ENCODE data around the gene PPP6R3.

The PPP6R3 gene, protein sequence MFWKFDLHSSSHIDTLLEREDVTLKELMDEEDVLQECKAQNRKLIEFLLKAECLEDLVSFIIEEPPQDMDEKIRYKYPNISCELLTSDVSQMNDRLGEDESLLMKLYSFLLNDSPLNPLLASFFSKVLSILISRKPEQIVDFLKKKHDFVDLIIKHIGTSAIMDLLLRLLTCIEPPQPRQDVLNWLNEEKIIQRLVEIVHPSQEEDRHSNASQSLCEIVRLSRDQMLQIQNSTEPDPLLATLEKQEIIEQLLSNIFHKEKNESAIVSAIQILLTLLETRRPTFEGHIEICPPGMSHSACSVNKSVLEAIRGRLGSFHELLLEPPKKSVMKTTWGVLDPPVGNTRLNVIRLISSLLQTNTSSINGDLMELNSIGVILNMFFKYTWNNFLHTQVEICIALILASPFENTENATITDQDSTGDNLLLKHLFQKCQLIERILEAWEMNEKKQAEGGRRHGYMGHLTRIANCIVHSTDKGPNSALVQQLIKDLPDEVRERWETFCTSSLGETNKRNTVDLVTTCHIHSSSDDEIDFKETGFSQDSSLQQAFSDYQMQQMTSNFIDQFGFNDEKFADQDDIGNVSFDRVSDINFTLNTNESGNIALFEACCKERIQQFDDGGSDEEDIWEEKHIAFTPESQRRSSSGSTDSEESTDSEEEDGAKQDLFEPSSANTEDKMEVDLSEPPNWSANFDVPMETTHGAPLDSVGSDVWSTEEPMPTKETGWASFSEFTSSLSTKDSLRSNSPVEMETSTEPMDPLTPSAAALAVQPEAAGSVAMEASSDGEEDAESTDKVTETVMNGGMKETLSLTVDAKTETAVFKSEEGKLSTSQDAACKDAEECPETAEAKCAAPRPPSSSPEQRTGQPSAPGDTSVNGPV

DNA sequence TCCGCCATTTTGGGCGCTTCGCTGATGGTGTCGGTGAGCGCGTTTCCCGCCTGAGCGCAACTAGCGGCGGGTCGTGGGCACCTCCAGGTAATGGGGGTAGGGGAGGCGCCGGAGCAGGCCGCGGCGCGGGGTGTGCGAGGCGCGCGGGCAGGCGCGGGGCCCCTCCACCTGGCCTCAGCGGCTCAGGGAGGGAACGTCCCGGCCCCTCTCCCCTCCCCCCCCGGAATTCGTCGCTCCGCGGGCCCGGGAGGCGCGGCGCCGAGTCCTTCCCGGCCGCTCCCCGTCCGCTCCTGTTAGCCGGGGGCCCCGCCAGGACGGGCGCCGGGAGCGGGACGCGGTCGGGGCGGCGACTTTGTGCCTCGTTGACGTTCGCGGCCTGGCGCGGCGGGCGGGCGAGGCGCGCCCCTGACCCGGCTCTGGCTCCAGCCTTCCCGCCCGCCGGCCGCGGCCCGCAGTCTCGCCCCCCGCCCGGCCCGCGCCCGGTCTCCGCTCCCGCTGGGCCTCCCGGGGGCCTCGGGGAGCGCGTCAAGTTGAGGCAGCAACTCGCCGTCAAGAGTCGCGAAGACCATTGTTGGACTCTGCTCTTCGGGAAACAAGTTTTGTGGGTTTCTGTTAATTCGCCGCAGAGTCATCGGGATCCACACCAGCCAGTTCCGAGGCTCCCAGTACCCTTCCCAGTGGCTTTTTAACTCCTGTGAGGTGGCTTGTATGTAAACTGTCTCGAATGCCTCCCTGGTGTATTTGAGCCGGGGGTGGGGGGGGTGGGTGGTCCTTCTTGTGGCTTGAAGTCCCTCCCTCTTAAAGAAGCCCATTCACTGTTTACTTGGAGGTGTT, at the start of gene PPP6R3:
PPP6R3 (plus strand) TSS at position 12 of the 834 bp plus-strand sequence. CDS start 76,913 bp downstream, outside the sequence.
- in situ Hi-C loops (cut with MboI; ENCODE audit: low sequenced_read_pairs), result no loop called here

DNA sequence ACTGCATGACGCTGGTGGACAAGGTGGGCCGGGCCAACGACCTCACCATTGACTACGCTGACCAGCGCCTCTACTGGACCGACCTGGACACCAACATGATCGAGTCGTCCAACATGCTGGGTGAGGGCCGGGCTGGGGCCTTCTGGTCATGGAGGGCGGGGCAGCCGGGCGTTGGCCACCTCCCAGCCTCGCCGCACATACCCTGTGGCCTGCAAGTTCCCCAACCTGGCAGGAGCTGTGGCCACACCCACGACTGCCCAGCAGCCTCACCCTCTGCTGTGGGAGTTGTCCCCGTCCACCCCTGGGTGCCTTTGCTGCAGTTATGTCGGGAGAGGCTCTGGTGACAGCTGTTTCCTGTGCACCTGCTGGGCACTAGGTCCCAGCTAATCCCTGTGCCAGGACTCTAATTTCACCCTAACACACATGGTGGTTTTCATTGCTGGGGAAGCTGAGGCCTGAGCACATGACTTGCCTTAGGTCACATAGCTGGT, 49.0 kb upstream of the PPP6R3 start:
- in situ Hi-C loops (cut with MboI; ENCODE audit: low sequenced_read_pairs), result no loop called here

DNA sequence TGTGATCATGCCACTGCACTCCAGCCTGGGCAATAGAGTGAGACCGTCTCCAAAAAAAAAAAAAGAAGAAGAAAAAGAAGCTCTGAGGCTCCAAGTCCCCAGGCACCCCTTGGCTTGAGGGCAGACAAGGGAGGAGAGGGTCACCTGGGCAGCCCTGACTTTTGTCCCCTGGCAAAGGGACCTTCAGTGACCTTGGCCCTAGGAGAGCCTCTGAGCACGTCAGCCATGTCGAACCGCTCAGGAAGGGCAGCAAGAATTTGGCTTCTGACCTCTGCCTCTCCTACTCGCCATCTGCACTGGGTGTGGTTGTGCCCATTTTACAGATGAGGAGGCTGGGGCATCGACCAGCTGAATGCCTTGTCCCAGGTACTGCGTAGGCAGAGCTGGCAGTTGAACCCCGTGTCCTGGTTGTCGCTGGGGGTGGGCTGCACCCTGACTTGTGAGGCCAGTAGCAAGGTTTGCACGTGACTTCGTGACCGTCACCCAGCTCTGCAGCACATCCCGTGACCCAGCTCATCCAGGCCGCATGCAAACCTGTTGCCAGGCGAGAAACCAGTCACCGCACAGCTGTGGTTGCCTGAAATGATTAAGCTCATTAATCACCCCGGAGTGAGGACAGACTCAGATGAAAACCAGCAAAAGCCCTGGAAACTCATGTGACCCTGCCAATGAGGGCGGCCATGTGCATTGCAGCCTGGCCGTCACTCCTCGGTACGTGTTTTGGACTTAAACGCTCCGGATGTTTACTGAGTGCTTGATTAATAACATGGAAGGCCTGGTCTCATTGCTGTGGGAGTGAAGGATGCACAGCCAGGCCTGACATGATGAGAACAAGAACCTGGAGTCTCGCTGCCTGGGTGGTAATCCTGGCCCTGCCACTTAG, 47.7 kb upstream of the PPP6R3 start:
- in situ Hi-C loops (cut with MboI; ENCODE audit: low sequenced_read_pairs), result no loop called here

DNA sequence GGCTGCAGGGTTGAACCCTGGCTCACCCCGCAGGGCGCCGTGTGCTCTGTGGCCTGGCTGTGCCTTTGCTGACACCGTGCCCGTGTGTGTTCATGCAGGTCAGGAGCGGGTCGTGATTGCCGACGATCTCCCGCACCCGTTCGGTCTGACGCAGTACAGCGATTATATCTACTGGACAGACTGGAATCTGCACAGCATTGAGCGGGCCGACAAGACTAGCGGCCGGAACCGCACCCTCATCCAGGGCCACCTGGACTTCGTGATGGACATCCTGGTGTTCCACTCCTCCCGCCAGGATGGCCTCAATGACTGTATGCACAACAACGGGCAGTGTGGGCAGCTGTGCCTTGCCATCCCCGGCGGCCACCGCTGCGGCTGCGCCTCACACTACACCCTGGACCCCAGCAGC, 47.0 kb upstream of the PPP6R3 start:
- in situ Hi-C loops (cut with MboI; ENCODE audit: low sequenced_read_pairs), result no loop called here

DNA sequence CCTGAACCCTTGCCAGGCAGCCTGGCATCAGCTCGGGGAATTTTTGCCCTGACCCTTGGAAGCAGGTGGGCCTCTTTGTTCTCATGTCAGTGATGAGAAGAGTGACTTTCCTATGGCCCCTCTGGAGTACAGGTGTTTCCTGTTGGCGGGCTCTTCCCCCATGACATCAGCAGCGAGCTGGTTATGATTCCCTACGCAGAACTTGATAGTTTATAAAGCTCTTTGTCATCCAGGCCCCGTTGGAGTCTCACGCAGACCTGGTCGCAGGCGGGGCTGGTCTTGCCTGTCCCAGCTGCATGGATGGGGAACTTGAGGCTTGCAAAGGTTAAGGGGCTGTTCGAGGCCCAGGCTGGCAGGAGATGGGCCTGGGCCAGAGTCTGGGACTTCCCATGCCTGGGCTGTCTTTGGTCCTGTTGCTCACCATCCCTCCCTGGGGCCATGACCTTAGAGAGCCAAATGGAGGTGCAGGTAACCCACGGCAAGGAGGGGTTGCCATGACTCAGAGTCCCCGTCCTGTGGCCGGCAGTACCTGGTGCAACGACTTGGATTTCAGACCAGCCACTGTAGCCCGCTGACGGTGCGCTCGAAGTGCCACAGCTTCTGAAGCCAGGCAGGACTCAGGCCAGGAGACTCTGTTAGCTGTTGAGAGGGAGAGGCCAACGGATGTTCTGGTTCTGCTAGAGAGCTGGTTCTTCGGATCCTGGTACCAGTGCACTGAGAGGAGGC, 45.9 kb upstream of the PPP6R3 start:
- in situ Hi-C loops (cut with MboI; ENCODE audit: low sequenced_read_pairs), result no loop called here

DNA sequence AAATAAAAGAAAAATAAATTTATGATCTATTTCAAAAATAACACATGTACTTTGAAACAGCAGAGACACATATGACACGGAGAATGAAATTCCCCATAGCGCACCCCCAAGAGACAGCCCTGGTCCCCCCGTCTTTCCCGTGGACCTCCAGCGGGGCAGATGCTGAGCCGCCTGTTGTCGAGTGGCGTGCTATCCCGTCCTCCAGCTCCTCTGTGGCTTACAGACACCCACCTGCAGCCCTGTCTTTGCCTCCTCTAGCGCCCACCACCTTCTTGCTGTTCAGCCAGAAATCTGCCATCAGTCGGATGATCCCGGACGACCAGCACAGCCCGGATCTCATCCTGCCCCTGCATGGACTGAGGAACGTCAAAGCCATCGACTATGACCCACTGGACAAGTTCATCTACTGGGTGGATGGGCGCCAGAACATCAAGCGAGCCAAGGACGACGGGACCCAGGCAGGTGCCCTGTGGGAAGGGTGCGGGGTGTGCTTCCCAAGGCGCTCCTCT, 44.4 kb upstream of the PPP6R3 start:
- in situ Hi-C loops (cut with MboI; ENCODE audit: low sequenced_read_pairs), result no loop called here

DNA sequence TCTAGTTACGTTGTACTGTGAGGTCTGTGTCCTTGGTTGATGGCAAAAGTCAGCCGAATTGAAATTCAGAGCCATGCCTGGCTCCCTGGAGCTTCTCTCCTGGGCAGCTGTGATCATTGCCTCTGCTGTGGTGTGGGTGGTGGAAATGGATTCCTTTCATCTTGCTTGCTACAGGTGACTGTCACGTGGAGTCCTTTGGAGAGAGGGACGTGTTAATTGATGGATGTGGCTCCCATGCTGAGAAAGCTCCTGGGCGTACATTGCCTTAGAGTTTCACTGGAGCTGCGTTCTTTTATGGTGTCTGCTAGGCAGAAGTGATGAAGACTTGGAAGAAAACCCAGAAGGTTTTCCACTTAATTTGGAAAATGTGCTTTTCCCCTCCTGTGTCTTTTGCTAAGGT, 41.9 kb upstream of the PPP6R3 start:
- in situ Hi-C loops (cut with MboI; ENCODE audit: low sequenced_read_pairs), result no loop called here

DNA sequence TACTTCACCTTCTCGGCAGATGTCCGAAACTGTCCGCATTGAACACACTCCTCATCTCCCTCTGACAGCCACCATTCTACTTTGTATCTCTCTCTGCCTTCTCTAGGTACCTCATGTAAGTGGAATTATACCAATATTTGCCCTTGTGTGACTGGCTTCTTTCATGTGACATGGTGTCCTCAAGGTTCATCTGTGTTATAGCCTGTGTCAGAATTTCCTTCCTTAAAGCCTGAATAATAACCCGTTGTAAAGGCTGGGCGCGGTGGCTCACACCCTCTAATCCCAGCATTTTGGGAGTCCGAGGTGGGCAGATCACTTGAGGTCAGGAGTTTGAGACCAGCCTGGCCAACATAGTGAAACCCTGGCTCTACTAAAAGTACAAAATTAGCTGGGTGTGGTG, 40.4 kb upstream of the PPP6R3 start:
- in situ Hi-C loops (cut with MboI; ENCODE audit: low sequenced_read_pairs), result no loop called here

DNA sequence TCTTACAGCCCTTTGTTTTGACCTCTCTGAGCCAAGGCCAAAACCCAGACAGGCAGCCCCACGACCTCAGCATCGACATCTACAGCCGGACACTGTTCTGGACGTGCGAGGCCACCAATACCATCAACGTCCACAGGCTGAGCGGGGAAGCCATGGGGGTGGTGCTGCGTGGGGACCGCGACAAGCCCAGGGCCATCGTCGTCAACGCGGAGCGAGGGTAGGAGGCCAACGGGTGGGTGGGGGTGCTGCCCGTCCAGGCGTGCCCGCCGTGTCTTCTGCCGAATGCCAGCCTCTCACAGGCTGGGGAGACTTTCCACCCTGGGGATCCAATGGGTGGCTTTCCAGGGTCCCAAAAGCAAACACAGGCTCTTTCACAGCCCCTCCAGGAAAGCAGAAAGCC, 37.1 kb upstream of the PPP6R3 start:
- in situ Hi-C loops (cut with MboI; ENCODE audit: low sequenced_read_pairs), result no loop called here

DNA sequence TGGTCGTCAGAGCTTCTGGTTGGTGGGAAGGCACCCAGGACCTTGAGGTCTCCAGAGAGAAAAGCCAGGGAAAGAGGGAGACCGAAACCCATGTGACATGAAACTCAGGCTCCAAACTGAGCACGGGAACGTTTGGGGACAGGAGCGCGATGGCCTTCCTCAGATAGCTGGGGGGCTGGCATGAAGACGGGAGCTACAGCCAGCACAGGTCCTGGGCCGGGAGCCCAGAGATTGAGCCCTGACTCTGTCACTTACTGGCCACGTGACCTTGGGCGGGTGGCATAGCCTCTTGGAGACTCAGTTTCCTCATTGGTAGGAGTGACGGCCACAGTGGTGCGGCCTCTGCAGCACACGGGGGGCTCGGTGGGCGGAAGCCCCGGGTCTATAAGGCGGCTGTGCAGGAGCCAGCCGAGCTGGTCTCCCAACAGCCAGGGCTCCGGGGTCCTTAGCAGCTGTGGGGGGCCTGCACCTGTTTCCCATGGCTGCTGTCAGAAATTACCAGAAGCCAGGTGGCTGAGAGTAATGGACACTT, 36.4 kb upstream of the PPP6R3 start:
- in situ Hi-C loops (cut with MboI; ENCODE audit: low sequenced_read_pairs), result no loop called here

DNA sequence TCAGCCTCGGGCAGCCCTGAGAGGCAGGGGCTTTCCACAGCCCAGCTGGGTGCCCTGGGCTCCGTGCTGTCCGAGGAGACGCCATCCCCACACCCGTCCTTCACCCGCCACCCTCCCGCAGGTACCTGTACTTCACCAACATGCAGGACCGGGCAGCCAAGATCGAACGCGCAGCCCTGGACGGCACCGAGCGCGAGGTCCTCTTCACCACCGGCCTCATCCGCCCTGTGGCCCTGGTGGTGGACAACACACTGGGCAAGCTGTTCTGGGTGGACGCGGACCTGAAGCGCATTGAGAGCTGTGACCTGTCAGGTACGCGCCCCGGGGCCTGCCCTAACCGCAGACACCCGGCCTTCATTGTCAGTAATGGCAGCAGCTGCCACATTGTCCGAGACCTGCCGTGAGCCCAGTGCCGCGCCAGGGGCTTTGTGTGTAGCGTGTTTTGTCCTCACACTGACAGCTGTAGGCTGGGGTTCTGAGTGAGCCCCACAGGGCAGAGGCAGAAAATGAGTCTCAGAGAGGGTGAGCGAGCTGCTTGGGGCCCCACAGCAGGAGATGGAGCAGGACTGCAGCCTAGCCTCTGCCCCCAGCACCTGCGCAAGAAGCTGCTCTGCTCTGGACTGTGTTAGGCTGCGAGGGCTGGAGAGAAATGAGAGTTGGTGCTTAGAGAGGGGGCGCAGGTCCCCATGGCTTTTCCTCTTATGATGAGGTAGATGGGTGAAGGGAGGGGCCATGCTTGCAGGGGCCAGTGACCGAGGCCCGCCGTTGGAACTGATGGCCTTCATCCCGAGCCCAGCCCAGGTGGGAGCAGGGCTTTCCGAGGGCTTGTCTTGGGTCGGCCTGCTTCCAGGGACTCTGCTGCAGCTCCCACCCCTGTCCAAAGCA, 35.3 kb upstream of the PPP6R3 start:
- in situ Hi-C loops (cut with MboI; ENCODE audit: low sequenced_read_pairs), result no loop called here

DNA sequence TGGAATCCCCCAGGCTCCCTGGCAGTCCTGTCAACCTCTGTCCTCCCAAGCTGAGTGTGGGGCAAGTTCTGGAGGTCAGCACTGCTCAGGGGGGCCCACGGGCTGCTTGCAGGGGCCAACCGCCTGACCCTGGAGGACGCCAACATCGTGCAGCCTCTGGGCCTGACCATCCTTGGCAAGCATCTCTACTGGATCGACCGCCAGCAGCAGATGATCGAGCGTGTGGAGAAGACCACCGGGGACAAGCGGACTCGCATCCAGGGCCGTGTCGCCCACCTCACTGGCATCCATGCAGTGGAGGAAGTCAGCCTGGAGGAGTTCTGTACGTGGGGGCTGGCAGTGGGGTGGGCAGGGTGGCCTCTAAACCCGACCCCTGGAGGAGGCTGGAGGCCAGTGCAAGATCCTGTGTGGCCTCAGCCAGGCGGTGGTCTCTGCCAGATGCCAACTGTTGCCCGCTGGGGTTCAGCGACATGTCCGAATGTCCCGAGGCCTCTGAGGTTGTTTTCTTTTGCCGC, 34.6 kb upstream of the PPP6R3 start:
- in situ Hi-C loops (cut with MboI; ENCODE audit: low sequenced_read_pairs), result no loop called here

DNA sequence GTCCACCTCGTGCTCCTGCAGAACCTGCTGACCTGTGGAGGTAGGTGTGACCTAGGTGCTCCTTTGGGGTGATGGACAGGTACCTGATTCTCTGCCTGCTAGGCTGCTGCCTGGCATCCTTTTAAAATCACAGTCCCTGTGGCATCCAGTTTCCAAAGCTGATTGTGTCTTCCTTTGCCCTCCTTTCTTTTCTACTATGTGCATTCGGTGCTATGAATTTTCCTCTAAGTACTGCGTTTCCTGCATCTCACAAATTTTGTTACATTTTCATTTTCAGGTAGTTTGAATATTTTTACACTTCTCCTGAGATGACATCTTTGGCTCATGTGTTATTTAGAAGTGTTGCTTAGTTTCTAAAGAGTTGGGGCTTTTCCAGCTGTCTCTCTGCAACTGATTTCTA, 30.9 kb upstream of the PPP6R3 start:
- in situ Hi-C loops (cut with MboI; ENCODE audit: low sequenced_read_pairs), result no loop called here

DNA sequence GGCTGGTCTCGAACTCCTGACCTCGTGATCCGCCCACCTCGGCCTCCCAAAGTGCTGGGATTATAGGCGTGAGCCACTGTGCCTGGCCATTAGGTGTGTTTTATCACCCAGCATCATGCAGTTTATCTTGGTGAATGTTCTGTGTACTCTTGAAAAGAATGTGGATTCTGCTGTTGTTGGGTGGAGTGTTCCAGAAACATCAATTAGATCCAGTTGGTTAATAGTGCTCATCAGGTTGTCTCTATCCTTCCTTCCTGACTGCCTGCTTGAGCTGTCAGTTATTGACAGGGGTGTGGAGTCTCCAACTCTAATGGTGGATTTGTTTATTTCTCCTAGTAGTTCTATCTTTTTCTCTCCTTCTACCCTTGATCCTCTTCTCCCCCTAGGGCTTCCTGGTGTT, 30.2 kb upstream of the PPP6R3 start:
- in situ Hi-C loops (cut with MboI; ENCODE audit: low sequenced_read_pairs), result no loop called here

DNA sequence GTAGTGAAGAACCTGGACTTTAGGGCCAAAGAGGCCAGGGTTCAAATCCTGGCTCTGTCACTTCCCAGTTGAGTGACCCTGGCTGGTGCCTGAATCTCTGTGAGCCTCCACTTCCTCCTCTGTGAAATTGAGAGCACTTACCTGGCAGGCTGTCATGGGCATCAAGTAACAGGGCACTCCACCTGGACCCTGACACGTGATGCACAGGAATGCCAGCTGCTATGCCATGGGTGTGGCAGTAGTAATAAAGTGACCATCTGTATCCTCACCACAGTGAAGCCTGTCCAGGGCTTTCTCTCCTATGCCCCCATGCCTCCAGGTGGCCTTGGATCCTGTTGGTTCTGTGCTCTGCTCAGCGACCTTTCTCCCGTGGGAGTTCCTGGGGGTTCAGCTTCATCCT, 29.8 kb upstream of the PPP6R3 start:
- in situ Hi-C loops (cut with MboI; ENCODE audit: low sequenced_read_pairs), result no loop called here

DNA sequence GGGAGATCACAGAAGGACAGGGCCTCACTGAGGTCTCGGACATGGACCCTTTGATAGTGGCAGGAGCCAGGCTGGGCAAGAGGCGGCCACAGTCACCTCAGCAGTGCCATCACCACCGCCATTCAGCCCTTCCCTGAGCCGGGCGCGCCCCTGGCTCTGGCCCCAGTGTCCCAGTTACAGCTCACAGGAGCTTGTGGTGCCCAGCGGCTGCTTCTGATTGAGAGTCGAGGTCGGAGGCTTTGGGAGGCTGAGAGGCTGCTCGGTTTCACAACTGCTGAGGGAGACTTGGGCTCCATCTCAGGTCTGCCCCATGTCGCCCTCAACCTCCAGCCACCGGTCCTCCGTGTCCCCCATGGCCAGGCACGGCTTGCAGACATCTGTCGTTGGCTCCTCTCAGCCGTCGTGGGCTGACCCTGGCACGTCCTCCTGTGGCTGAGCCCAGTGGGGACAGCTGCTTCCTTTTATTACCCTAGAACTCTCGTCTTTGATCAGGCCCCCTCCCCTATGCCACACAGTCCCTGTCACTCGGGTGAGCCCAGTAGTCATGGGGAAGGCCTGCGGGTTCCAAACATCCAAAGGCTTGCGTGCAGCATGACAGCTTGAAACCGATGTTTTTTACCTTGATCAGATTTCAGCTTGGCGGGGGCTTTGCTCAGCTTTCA, 28.4 kb upstream of the PPP6R3 start:
- in situ Hi-C loops (cut with MboI; ENCODE audit: low sequenced_read_pairs), result no loop called here

DNA sequence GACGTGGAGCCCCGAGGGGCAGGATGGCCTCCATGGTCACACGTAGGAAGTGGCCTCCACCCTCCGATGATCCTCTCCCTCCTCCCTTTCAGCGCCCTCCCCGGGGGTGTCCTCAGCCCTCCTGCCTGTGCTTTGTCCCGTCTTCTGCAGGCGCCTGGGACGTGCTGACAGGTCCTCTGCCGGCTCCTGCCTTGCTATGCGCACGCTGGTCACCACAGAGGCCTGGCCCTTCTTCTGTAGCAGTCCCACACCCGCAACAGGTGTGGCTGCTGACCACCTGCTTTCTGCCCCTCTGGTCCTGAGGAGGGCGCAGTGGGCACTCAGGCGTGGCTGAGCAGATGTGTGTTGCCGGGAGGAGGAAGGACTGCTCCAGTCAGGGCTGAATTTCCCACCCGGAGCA, 27.7 kb upstream of the PPP6R3 start:
- in situ Hi-C loops (cut with MboI; ENCODE audit: low sequenced_read_pairs), result no loop called here
